ENCODE measurements around the gene VPS52. TPM values are rescaled to one million over a fixed set of nuclear protein-coding genes. Genes with fewer than 3 reads are reported as not detected.
A peak's percentile ranks its signal among the peaks of the same experiment; 100 is the strongest.

VPS52 gene
- total and polyA plus RNA-seq, 9 of the 15 experiments (the other 6 are each of a cell fraction or from before 2014, with no cell fraction given): 24.4 to 103 (median 40.2) TPM

DNA sequence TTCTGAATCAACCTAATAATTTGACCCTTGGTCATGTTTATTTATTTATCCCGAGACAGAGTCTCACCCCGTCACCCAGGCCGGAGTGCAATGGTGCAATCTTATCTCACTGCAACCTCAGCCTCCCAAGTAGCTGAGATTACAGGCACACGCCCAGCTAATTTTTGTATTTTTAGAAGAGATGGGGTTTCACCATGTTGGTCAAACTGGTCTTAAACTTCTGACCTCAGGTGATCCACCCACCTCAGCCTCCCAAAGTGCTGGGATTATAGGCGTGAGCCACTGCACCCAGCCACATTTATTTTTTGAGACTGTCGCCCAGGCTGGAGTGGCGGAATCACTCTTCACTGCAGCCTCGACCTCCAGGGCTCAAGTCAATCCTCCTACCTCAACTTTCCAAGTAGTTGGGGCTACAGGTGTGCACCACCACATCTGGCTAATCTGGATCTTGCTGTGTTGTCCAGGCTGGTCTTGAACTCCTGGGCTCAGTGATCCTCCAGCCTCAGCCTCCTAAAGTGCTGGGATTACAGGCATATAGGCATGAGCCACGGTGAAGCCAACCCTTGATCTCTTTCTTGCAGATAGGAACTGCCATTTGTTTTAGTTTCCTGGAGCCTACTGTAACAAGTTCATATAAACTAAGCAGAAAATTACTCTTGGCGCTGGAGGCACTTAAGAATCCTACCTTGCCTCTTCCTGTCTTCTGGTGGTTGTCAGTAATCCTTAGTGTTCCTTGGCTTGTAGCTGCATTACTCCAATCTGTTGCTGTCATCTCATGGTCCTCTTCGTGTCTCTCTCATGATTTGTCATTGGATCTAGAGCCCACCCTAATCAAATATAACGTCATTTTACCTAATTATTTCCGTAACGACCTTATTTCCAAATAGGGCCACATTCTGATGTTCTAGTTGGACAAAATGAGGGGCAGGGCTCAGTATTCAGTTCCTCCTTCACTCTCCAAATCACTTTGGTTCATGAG, 2.5 kb upstream of the VPS52 start (continued):
- TF ChIP-seq, protein P1, sequence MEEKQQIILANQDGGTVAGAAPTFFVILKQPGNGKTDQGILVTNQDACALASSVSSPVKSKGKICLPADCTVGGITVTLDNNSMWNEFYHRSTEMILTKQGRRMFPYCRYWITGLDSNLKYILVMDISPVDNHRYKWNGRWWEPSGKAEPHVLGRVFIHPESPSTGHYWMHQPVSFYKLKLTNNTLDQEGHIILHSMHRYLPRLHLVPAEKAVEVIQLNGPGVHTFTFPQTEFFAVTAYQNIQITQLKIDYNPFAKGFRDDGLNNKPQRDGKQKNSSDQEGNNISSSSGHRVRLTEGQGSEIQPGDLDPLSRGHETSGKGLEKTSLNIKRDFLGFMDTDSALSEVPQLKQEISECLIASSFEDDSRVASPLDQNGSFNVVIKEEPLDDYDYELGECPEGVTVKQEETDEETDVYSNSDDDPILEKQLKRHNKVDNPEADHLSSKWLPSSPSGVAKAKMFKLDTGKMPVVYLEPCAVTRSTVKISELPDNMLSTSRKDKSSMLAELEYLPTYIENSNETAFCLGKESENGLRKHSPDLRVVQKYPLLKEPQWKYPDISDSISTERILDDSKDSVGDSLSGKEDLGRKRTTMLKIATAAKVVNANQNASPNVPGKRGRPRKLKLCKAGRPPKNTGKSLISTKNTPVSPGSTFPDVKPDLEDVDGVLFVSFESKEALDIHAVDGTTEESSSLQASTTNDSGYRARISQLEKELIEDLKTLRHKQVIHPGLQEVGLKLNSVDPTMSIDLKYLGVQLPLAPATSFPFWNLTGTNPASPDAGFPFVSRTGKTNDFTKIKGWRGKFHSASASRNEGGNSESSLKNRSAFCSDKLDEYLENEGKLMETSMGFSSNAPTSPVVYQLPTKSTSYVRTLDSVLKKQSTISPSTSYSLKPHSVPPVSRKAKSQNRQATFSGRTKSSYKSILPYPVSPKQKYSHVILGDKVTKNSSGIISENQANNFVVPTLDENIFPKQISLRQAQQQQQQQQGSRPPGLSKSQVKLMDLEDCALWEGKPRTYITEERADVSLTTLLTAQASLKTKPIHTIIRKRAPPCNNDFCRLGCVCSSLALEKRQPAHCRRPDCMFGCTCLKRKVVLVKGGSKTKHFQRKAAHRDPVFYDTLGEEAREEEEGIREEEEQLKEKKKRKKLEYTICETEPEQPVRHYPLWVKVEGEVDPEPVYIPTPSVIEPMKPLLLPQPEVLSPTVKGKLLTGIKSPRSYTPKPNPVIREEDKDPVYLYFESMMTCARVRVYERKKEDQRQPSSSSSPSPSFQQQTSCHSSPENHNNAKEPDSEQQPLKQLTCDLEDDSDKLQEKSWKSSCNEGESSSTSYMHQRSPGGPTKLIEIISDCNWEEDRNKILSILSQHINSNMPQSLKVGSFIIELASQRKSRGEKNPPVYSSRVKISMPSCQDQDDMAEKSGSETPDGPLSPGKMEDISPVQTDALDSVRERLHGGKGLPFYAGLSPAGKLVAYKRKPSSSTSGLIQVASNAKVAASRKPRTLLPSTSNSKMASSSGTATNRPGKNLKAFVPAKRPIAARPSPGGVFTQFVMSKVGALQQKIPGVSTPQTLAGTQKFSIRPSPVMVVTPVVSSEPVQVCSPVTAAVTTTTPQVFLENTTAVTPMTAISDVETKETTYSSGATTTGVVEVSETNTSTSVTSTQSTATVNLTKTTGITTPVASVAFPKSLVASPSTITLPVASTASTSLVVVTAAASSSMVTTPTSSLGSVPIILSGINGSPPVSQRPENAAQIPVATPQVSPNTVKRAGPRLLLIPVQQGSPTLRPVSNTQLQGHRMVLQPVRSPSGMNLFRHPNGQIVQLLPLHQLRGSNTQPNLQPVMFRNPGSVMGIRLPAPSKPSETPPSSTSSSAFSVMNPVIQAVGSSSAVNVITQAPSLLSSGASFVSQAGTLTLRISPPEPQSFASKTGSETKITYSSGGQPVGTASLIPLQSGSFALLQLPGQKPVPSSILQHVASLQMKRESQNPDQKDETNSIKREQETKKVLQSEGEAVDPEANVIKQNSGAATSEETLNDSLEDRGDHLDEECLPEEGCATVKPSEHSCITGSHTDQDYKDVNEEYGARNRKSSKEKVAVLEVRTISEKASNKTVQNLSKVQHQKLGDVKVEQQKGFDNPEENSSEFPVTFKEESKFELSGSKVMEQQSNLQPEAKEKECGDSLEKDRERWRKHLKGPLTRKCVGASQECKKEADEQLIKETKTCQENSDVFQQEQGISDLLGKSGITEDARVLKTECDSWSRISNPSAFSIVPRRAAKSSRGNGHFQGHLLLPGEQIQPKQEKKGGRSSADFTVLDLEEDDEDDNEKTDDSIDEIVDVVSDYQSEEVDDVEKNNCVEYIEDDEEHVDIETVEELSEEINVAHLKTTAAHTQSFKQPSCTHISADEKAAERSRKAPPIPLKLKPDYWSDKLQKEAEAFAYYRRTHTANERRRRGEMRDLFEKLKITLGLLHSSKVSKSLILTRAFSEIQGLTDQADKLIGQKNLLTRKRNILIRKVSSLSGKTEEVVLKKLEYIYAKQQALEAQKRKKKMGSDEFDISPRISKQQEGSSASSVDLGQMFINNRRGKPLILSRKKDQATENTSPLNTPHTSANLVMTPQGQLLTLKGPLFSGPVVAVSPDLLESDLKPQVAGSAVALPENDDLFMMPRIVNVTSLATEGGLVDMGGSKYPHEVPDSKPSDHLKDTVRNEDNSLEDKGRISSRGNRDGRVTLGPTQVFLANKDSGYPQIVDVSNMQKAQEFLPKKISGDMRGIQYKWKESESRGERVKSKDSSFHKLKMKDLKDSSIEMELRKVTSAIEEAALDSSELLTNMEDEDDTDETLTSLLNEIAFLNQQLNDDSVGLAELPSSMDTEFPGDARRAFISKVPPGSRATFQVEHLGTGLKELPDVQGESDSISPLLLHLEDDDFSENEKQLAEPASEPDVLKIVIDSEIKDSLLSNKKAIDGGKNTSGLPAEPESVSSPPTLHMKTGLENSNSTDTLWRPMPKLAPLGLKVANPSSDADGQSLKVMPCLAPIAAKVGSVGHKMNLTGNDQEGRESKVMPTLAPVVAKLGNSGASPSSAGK (IDR thresholded peaks at IDR 0.05): no peak
- no peak for TF ChIP-seq CC2D1A (IDR thresholded peaks at IDR 0.05)
- no peak for TF ChIP-seq POLR2H (tag; IDR thresholded peaks at IDR 0.05; ENCODE audit: low read depth)
- no peak for TF ChIP-seq RFX1 (IDR thresholded peaks at IDR 0.05)
- 0 out of 2 replicates have a peak, but pooled peaks have one; percentile 13 for TF ChIP-seq NR2C2 (CRISPR knock-in tag; IDR thresholded peaks at IDR 0.05)
- TF ChIP-seq NR2C2 (tag; IDR thresholded peaks at IDR 0.05): no peak
- TF ChIP-seq, protein P2, sequence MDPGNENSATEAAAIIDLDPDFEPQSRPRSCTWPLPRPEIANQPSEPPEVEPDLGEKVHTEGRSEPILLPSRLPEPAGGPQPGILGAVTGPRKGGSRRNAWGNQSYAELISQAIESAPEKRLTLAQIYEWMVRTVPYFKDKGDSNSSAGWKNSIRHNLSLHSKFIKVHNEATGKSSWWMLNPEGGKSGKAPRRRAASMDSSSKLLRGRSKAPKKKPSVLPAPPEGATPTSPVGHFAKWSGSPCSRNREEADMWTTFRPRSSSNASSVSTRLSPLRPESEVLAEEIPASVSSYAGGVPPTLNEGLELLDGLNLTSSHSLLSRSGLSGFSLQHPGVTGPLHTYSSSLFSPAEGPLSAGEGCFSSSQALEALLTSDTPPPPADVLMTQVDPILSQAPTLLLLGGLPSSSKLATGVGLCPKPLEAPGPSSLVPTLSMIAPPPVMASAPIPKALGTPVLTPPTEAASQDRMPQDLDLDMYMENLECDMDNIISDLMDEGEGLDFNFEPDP (CRISPR knock-in tag; IDR thresholded peaks at IDR 0.05): no peak
- no peak for TF ChIP-seq SMAD2 (IDR thresholded peaks at IDR 0.05; ENCODE audit: low read depth, low read length)
- no peak for TF ChIP-seq JUNB (CRISPR knock-in tag; conservative IDR thresholded peaks at IDR 0.05)
- no peak for TF ChIP-seq ZNF316 (IDR thresholded peaks at IDR 0.05)
- TF ChIP-seq PHF8 (IDR thresholded peaks at IDR 0.05; ENCODE audit: borderline replicate concordance, low read length): no peak
- no peak for TF ChIP-seq ZNF79 (CRISPR knock-in tag; IDR thresholded peaks at IDR 0.05; ENCODE audit: low read depth)
- TF ChIP-seq PRPF4 (IDR thresholded peaks at IDR 0.05; ENCODE audit: insufficient read depth, low read depth, low read length, poor library complexity, severe bottlenecking): no peak
- TF ChIP-seq GATA2 (CRISPR knock-in tag; IDR thresholded peaks at IDR 0.05): no peak
